ENCODE results near the gene GALNT2.

- TF ChIP-seq CTCF (CRISPR knock-in tag; IDR thresholded peaks at IDR 0.05) = no peak
- TF ChIP-seq POLR2A (IDR thresholded peaks at IDR 0.05; ENCODE audit: insufficient read depth in 1 of 2, low read depth in 2 of 2, low read length in 2 of 2) = no peak
- TF ChIP-seq ZNF260 (CRISPR knock-in tag; IDR thresholded peaks at IDR 0.05; ENCODE audit: borderline replicate concordance, low read depth) = no peak
- no peak for TF ChIP-seq TARDBP (CRISPR knock-in tag; IDR thresholded peaks at IDR 0.05)
- TF ChIP-seq MAZ (IDR thresholded peaks at IDR 0.05; ENCODE audit: borderline replicate concordance, low read depth, low read length) = no peak
- TF ChIP-seq MAZ (CRISPR knock-in tag; IDR thresholded peaks at IDR 0.05; ENCODE audit: low read depth) = no peak
- TF ChIP-seq TCF7 (IDR thresholded peaks at IDR 0.05; ENCODE audit: low read depth) = no peak
- no peak for TF ChIP-seq MXD4 (CRISPR knock-in tag; IDR thresholded peaks at IDR 0.05)
- TF ChIP-seq NFE2L2 (IDR thresholded peaks at IDR 0.05; ENCODE audit: low read length) = no peak
- no peak for TF ChIP-seq ZBTB43 (CRISPR knock-in tag; conservative IDR thresholded peaks at IDR 0.05)
- no peak for TF ChIP-seq RFX3 (CRISPR knock-in tag; IDR thresholded peaks at IDR 0.05)
- no peak for TF ChIP-seq NFIC (IDR thresholded peaks at IDR 0.05; ENCODE audit: low read length)
- TF ChIP-seq FOSL2 (CRISPR knock-in tag; IDR thresholded peaks at IDR 0.05) = no peak
- TF ChIP-seq PAX8 (CRISPR knock-in tag; IDR thresholded peaks at IDR 0.05; ENCODE audit: borderline replicate concordance) = no peak
These were observed 134.4 kb downstream of the GALNT2 start for GRCh38 chr1:230201445-230201844.

Measured in HepG2 (cell line).